Activated CD8-positive, alpha-beta T cell treated with anti-CD3 and anti-CD28 coated beads for 36 hours (primary cell): ENCODE data around the gene TRIM37. TPM values are rescaled to one million over a fixed set of nuclear protein-coding genes. Genes with fewer than 3 reads are reported as not detected.

Experiments
- ATAC-seq: fragments of 200-7000 bp; cut with Tn5 transposase; one replicate; pipeline ENCODE4 v1.10.0; 2021; ENCODE audit warnings: mild to moderate bottlenecking, moderate library complexity
- CTCF ChIA-PET: fragments of 350-600 bp; sonication (Branson Sonifier 250); formaldehyde crosslinking; loops from one replicate; lab custom pipeline; 2021; ENCODE audit warnings: antibody characterized with exemption; lab: Charles Lee
- POLR2A ChIA-PET: fragments of 350-600 bp; sonication (Branson Sonifier 250); formaldehyde crosslinking; loops from one replicate; lab custom pipeline; 2021; ENCODE audit warnings: antibody characterized with exemption; lab: Charles Lee
- DNase-seq: peaks from one replicate; pipeline ENCODE4 v3.0.0-alpha.2; 2020
- H3K27ac Mint-ChIP-seq: one replicate; pipeline ENCODE4 v1.8.0; 2021; ENCODE audit warnings: mild to moderate bottlenecking, mixed read lengths
- H3K27me3 Mint-ChIP-seq: one replicate; pipeline ENCODE4 v1.8.0; 2021; ENCODE audit warnings: mixed read lengths
- H3K36me3 Mint-ChIP-seq: one replicate; pipeline ENCODE4 v1.8.0; 2021; ENCODE audit warnings: low read depth, mixed read lengths
- H3K4me1 Mint-ChIP-seq: one replicate; pipeline ENCODE4 v1.8.0; 2021; ENCODE audit warnings: low read depth, mixed read lengths
- H3K4me3 Mint-ChIP-seq: one replicate; pipeline ENCODE4 v1.8.0; 2021; ENCODE audit warnings: mild to moderate bottlenecking, moderate library complexity, mixed read lengths
- H3K9me3 Mint-ChIP-seq: one replicate; pipeline ENCODE4 v1.8.0; 2021; ENCODE audit warnings: mixed read lengths
- CTCF ChIP-seq: fragments of 200-600 bp; IDR thresholded peaks from one replicate; pipeline ENCODE4 v1.8.0; 2022; ENCODE audit warnings: antibody characterized with exemption, mild to moderate bottlenecking
- intact Hi-C: fragments of 100-400 bp; cut with micrococcal nuclease; formaldehyde crosslinking; loops from one replicate; pipeline ENCODE4 v1.10.0; 2022
- total RNA-seq, 2 experiments: library from RNA; stranded (reverse); gene quantifications; one replicate each; pipeline ENCODE4 v1.2.3, GENCODE V29; 2021

Gene TRIM37
- 10 to 100 TPM; 23.9 to 24.8 TPM for total RNA-seq

GRCh38 chr17:59106463-59107305, at the start of gene TRIM37:
TRIM37 (minus strand) TSS chr17:59106880; CDS start chr17:59106461, 419 bp downstream.
- H3K4me3 Mint-ChIP-seq = peak within 1 kb of the TSS; percentile 99
- no peak for TF ChIP-seq CTCF
- ATAC-seq (peak; percentile 97), DNase-seq (peak; percentile 99)
- peak within 1 kb of the TSS; percentile 91 for H3K27ac Mint-ChIP-seq
- ChIA-PET POLR2A (interaction anchor here (0.6 to 3.6 kb wide), 24 partner anchors 11 to 734 kb away, joined by 3 to 17 read pairs (median 4); partner anchors contain the start of genes DHX40, PRR11, RAD51C and SKA2), CTCF (interaction anchor here (1.0 to 1.2 kb wide), 2 partner anchors 48 to 395 kb away, joined by 3 to 4 read pairs; partner anchors contain the start of genes PRR11 and SKA2)
- H3K27me3 Mint-ChIP-seq = no peaks in the 10 kb centered on the region
- H3K9me3 Mint-ChIP-seq = no peaks in the 10 kb centered on the region
- peaks cover 47% of the 10 kb centered on the region for H3K4me1 Mint-ChIP-seq
- peaks cover 23% of the 10 kb centered on the region for H3K36me3 Mint-ChIP-seq
- intact Hi-C loops = loop anchor here (5.0 to 10.0 kb wide), 2 partner anchors 51 to 772 kb away; partner anchors contain the start of genes PRR11 and SKA2

GRCh38 chr17:59155439-59156177, 48.9 kb upstream of the TRIM37 start, which contains the start of gene PRR11:
PRR11 (plus strand) TSS chr17:59155746; CDS start chr17:59169753, 14,007 bp downstream.
- peaks cover 6% of the 10 kb centered on the region for H3K36me3 Mint-ChIP-seq
- ChIA-PET CTCF (interaction anchor here (0.6 to 1.6 kb wide), 4 partner anchors 10 to 285 kb away, joined by 3 to 4 read pairs (median 4); partner anchors contain the start of gene TRIM37), POLR2A (interaction anchor here (0.6 to 2.8 kb wide), 7 partner anchors 11 to 524 kb away, joined by 3 to 17 read pairs (median 3); partner anchors contain the start of gene TRIM37)
- H3K27me3 Mint-ChIP-seq = no peaks in the 10 kb centered on the region
- no peak for TF ChIP-seq CTCF
- H3K27ac Mint-ChIP-seq = no peak within 1 kb of the TSS
- no peaks in the 10 kb centered on the region for H3K9me3 Mint-ChIP-seq
- intact Hi-C loops = loop anchor here (5.0 kb wide), 1 partner anchor 48 kb away; the partner anchor contains the start of gene TRIM37
- H3K4me3 Mint-ChIP-seq = no peak within 1 kb of the TSS
- peak; percentile 97 for DNase-seq
- ATAC-seq = peak; percentile 90
- H3K4me1 Mint-ChIP-seq = peaks cover 30% of the 10 kb centered on the region

GRCh38 chr17:59154721-59155438, 48.2 kb upstream of the TRIM37 start, which contains the start of gene SKA2:
SKA2 (minus strand) TSS chr17:59155186; CDS start chr17:59155163, 23 bp downstream.
- ChIA-PET POLR2A (interaction anchor here (0.6 to 2.8 kb wide), 7 partner anchors 11 to 523 kb away, joined by 3 to 17 read pairs (median 3); partner anchors contain the start of gene TRIM37), CTCF (interaction anchor here (0.6 to 1.6 kb wide), 5 partner anchors 10 to 1247 kb away, joined by 3 to 4 read pairs (median 3); partner anchors contain the start of gene TRIM37)
- H3K27ac Mint-ChIP-seq = no peak within 1 kb of the TSS
- no peak within 1 kb of the TSS for H3K4me3 Mint-ChIP-seq
- H3K36me3 Mint-ChIP-seq = peaks cover 6% of the 10 kb centered on the region
- ATAC-seq = peak; percentile 83
- no peaks in the 10 kb centered on the region for H3K27me3 Mint-ChIP-seq
- H3K4me1 Mint-ChIP-seq = peaks cover 33% of the 10 kb centered on the region
- peak; percentile 98 for DNase-seq
- H3K9me3 Mint-ChIP-seq = no peaks in the 10 kb centered on the region
- no peak for TF ChIP-seq CTCF
- intact Hi-C loops = loop anchor here (5.0 kb wide), 1 partner anchor 48 kb away; the partner anchor contains the start of gene TRIM37

GRCh38 chr17:59154292-59154720, 47.6 kb upstream of the TRIM37 start:
- Mint-ChIP-seq H3K27ac (no peak overlapping the region), H3K36me3 (peaks cover 6% of the 10 kb centered on the region), H3K4me3 (no peak overlapping the region), H3K27me3 (no peaks in the 10 kb centered on the region), H3K4me1 (peaks cover 37% of the 10 kb centered on the region), H3K9me3 (no peaks in the 10 kb centered on the region)
- POLR2A ChIA-PET = interaction anchor here (0.9 to 2.8 kb wide), 3 partner anchors 15 to 47 kb away, joined by 3 to 17 read pairs (median 4); partner anchors contain the start of gene TRIM37
- peak; percentile 59 for DNase-seq
- CTCF ChIA-PET = interaction anchor here (1.6 kb wide), 1 partner anchor 48 kb away, joined by 4 read pairs; the partner anchor contains the start of gene TRIM37
- intact Hi-C loops = no loop called here
- TF ChIP-seq CTCF = no peak
- ATAC-seq = no peak
